HG03439 (cell line): ENCODE data around the gene INPP5D.
"Not testable (repeated sequence)": the region's sequence is repeated elsewhere in the genome, so short reads cannot be mapped to it uniquely, and the experiment has no call there.

Experiments
- ATAC-seq: cut with Tn5 transposase; IDR thresholded peaks from one replicate; pipeline ENCODE4 v1.9.1; 2021; ENCODE audit warnings: mild to moderate bottlenecking, moderate library complexity; ENCODE audit not compliant: unreplicated experiment

Gene INPP5D

DNA sequence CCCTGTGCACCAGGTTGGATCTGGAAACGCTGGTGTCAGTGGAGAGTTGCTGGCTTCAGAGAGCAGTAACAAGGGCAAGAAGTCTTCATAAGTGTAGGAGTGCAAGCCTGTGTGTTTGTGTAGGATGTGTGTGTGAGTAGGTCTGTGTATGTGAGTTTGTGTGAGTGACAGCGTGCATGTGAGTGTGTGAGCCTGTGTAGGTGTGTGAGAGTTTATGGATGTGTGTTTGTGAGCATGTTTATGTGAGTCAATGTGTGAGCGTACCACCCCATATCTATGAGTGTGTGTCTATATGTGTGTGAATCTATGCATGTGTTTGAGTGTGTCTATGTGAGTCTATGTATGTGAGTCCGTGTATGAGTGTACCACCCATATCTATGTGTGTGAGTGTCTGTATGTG is 104.8 kb downstream of the INPP5D start:
- no peak for ATAC-seq

GRCh38 chr2:233165543-233165894 is 105.4 kb downstream of the INPP5D start:
- no peak for ATAC-seq

- no peak for ATAC-seq
These were observed 105.9 kb downstream of the INPP5D start for GRCh38 chr2:233165895-233166661.

DNA sequence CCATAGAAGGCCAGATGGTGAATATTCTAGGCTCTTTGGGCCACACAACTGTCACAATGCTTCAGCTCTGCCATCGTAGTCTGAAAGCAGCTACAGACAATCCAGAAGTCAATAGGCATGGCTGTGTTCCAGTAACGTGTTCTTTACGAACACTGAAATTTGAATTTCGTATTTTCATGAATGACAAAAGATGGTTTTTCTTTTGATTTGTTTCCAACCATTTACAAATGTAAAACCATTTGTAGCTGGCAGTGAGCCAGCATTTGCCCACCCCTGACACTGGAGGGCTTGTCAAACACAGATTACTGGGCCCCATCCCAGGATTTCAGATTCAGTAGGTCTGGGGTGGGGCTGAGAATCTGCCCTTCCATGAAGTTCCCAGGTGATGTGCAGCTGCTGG is 108.3 kb downstream of the INPP5D start:
- ATAC-seq: no peak

- ATAC-seq: no peak
These were observed 108.8 kb downstream of the INPP5D start for GRCh38 chr2:233168919-233169318.

DNA sequence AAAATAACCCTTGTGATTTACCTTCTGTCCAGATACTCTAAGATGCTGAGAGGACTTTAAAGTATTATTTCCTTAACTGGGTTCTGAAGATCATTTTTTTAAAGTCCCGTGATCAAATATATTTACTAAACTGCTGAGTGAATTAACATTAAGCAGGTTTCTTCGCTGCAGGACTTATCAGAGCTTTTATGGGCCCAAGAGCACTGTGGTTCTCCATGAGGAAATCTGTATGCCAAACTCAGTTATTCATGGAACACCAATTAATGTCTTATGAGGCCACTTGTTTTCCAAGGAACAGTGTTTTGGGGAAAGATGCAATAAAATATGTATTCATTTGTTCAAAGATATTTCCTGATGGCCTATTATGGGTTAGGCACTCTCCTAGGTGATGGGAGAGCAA is 111.2 kb downstream of the INPP5D start:
- no peak for ATAC-seq

- ATAC-seq: no peak
These were observed 113.0 kb downstream of the INPP5D start for GRCh38 chr2:233173115-233173514.

DNA sequence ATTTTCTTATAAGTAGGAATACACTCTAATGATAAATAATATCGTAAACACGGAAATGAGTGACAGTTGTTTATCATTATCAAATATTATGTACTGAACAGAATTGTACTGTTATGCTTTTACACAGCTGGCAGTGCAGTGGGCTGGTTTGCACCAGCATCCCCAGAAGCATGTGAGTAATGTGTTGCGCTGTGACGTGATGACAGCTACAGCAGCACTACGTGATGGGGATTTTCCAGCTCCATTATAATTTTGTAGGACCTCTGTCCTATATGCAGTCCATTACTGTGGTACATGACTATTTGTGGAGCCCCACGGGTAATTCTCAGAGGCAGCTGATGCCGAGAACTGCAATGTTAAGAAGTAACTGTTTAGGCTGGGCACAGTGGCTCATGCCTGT is 114.0 kb downstream of the INPP5D start:
- no peak for ATAC-seq

- ATAC-seq: no peak
These were observed 119.1 kb downstream of the INPP5D start for GRCh38 chr2:233178994-233179847.

DNA sequence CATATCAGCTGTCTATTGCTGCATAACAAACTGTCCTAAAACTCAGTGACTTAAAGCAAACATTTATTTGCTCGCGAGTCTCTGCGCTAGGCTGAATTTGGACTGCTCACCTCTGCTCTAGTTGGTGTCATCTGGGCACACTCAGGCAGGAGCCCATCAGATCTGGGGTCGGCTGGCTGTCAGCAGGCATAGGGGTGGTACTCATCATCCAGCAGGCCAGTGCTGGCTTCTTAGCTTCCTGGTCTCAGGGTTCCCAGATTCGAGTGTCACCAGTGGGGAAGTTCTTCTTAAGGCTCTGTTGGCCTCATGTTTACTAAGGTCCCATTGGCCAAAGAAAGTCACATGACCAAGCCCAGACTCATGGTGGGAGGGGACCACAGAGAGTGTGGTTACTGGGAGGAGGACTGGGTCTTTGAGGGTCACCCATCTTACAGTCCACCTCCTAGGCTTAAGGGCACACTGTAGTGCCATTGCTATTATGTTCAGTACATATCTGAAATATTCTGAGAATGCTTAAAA is 119.8 kb downstream of the INPP5D start:
- no peak for ATAC-seq

GRCh38 chr2:233183869-233184418 is 123.8 kb downstream of the INPP5D start:
- ATAC-seq: no peak

GRCh38 chr2:233184669-233185068 is 124.5 kb downstream of the INPP5D start:
- no peak for ATAC-seq

GRCh38 chr2:233185330-233185729 is 125.2 kb downstream of the INPP5D start:
- no peak for ATAC-seq

GRCh38 chr2:233185963-233186362 is 125.8 kb downstream of the INPP5D start:
- no peak for ATAC-seq

DNA sequence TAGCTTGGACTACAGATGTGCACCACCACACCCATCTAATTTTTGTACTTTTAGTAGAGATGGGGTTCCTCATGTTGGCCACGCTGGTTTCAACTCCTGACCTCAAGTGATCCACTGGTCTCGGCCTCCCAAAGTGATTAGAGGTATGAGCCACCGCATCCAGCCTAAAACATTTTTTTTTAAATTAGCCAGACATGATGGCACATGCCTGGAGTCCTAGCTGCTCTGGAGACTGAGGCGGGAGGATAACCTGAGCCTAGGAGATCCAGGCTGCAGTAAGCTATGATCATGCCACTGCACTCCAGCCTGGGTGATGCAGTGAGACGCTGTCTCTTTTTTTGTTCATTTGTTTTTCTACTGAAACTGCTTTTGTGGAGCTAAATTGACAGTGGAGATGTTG is 126.7 kb downstream of the INPP5D start:
- no peak for ATAC-seq

- no peak for ATAC-seq
These were observed 128.9 kb downstream of the INPP5D start for GRCh38 chr2:233189025-233189424.

GRCh38 chr2:233191016-233191415 is 130.9 kb downstream of the INPP5D start:
- ATAC-seq: not testable (repeated sequence)

DNA sequence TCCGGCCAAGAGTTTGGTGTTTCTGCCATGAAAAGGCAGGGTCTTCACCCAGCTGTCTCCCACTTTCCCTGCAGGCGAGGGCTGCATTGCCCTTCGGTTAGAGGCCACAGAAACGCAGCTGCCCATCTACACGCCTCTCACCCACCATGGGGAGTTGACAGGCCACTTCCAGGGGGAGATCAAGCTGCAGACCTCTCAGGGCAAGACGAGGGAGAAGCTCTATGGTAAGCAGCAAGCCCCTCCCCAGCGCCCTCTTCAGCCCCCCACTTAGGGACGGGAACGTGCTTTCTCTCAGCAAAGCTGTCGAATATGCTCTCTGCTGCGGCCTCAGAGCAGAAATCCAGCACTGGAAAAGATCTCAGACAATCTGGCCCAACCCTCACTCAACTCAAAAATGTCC is 133.6 kb downstream of the INPP5D start:
- ATAC-seq: no peak

GRCh38 chr2:233195027-233195426 is 134.9 kb downstream of the INPP5D start:
- no peak for ATAC-seq

DNA sequence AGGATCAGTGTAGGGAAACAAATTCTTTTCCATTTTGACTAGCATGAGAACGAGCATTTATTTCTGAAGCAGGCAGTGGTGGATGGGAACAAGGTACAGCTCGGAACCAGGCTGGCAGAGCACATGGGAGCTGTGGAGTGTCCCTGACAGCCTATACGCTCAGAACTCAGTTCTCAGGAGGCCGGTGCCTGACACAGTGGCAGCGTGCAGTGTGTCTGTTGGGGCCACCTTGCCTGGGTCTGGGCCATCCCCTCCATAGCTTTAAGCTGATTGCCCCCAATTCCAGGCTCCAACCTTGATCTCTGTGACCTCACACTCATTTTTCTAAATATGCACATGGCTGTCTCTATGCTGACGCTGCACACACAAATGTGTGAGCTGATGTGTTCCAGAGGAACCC is 136.9 kb downstream of the INPP5D start:
- ATAC-seq: no peak

GRCh38 chr2:233198026-233198425 is 137.9 kb downstream of the INPP5D start:
- no peak for ATAC-seq

DNA sequence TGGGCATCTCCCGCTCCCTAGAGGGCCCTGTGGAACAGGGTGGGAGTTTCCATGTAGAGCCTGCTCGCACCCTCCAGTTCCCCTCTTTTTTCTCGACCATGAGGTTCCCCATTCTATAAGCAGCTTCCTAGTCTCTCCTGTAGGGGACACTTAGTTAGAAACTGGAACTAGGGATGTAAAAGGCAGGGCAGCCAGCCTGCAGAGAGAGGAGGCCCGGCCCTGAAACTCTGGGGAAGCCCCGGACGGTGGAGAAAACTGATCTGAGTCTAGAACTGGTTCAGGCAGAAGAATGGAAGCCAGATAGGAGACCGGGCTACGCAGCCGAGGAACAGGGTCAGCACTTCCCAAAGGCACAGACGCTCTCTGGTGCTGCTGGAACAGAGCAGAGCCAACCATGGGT is 139.7 kb downstream of the INPP5D start:
- no peak for ATAC-seq
